ENCODE measurements around the gene USP13.
"Not testable (repeated sequence)": the region's sequence is repeated elsewhere in the genome, so short reads cannot be mapped to it uniquely, and the experiment has no call there.

Gene USP13

GRCh38 chr3:179738998-179739397, 86.2 kb downstream of the USP13 start:
- FAIRE-seq, result no peak

GRCh38 chr3:179739816-179740594, 87.2 kb downstream of the USP13 start:
- FAIRE-seq, result no peak

GRCh38 chr3:179743913-179744312, 91.1 kb downstream of the USP13 start:
- FAIRE-seq, result no peak

GRCh38 chr3:179744667-179745066, 91.8 kb downstream of the USP13 start:
- no peak for FAIRE-seq

GRCh38 chr3:179745079-179745478, 92.2 kb downstream of the USP13 start:
- FAIRE-seq, result no peak

- no peak for FAIRE-seq
Observed at GRCh38 chr3:179745716-179746115, 92.9 kb downstream of the USP13 start.

GRCh38 chr3:179750720-179751328, 98.0 kb downstream of the USP13 start:
- no peak for FAIRE-seq

GRCh38 chr3:179760944-179761343, 108.1 kb downstream of the USP13 start:
- no peak for FAIRE-seq

GRCh38 chr3:179765396-179765795, 112.6 kb downstream of the USP13 start:
- FAIRE-seq, result no peak

- FAIRE-seq, result no peak
Observed at GRCh38 chr3:179766416-179767133, 113.7 kb downstream of the USP13 start.

GRCh38 chr3:179768080-179768479, 115.2 kb downstream of the USP13 start:
- FAIRE-seq, result no peak

- no peak for FAIRE-seq
Observed at GRCh38 chr3:179769411-179770247, 116.8 kb downstream of the USP13 start.

GRCh38 chr3:179771797-179772196, 119.0 kb downstream of the USP13 start:
- FAIRE-seq, result no peak

GRCh38 chr3:179772297-179772696, 119.5 kb downstream of the USP13 start:
- no peak for FAIRE-seq

GRCh38 chr3:179775416-179776122, 122.7 kb downstream of the USP13 start:
- FAIRE-seq, result no peak

- FAIRE-seq, result not testable (repeated sequence)
Observed at GRCh38 chr3:179782841-179783240, 130.0 kb downstream of the USP13 start.

- FAIRE-seq, result no peak
Observed at GRCh38 chr3:179788996-179789395, 136.2 kb downstream of the USP13 start.

GRCh38 chr3:179791793-179792192, 139.0 kb downstream of the USP13 start:
- no peak for FAIRE-seq

GRCh38 chr3:179794355-179794754, 141.5 kb downstream of the USP13 start:
- no peak for FAIRE-seq

- no peak for FAIRE-seq
Observed at GRCh38 chr3:179796421-179796820, 143.6 kb downstream of the USP13 start.

- no peak for FAIRE-seq
Observed at GRCh38 chr3:179797192-179797591, 144.4 kb downstream of the USP13 start.

- no peak for FAIRE-seq
Observed at GRCh38 chr3:179801263-179801662, 148.4 kb downstream of the USP13 start.

Data from islet of Langerhans (tissue), 1 donor.